ENCODE measurements around the gene CCT3.

GRCh38 chr1:156357977-156358376 lies 19.9 kb upstream of the CCT3 start:
- TF ChIP-seq REST (IDR thresholded peaks at IDR 0.05; ENCODE audit: low read depth) (no peak), MAX (IDR thresholded peaks at IDR 0.05) (no peak), JUND (IDR thresholded peaks at IDR 0.05) (no peak), POLR2A (IDR thresholded peaks at IDR 0.05; ENCODE audit: borderline replicate concordance, extremely low read depth, insufficient read depth, insufficient read length) (no peak), SIN3A (IDR thresholded peaks at IDR 0.05; ENCODE audit: low read depth) (no peak), CTCF (IDR thresholded peaks at IDR 0.05 in 2 of 3, conservative IDR thresholded peaks at IDR 0.05 in 1 of 3; ENCODE audit: borderline replicate concordance in 1 of 3, insufficient read depth in 1 of 3, low read depth in 2 of 3, low read length in 2 of 3) (no peak), ATF3 (IDR thresholded peaks at IDR 0.05) (no peak), EZH2 (IDR thresholded peaks at IDR 0.05) (no peak), EGR1 (IDR thresholded peaks at IDR 0.05; ENCODE audit: low read depth) (no peak), SP1 (IDR thresholded peaks at IDR 0.05; ENCODE audit: low read depth) (no peak), CEBPB (IDR thresholded peaks at IDR 0.05; ENCODE audit: low read depth) (no peak), RAD21 (IDR thresholded peaks at IDR 0.05; ENCODE audit: low read depth) (no peak), POLR2AphosphoS5 (IDR thresholded peaks at IDR 0.05; ENCODE audit: low read depth, low read length) (no peak), ELF1 (IDR thresholded peaks at IDR 0.05; ENCODE audit: borderline replicate concordance, low read depth) (no peak)

Measured in HCT116 (cell line).